ENCODE measurements around the gene PIK3C3.
"Not testable (repeated sequence)": the region's sequence is repeated elsewhere in the genome, so short reads cannot be mapped to it uniquely, and the experiment has no call there.

PIK3C3 gene

GRCh38 chr18:42068030-42068429, 113.0 kb downstream of the PIK3C3 start:
- no peak for DNase-seq (ENCODE audit: extremely low read depth in 1 of 2, low read depth in 1 of 2)

GRCh38 chr18:42069036-42069435, 114.0 kb downstream of the PIK3C3 start:
- no peak for DNase-seq (ENCODE audit: extremely low read depth in 1 of 2, low read depth in 1 of 2)

- DNase-seq (ENCODE audit: extremely low read depth in 1 of 2, low read depth in 1 of 2): no peak
Observed at GRCh38 chr18:42072407-42072806, 117.4 kb downstream of the PIK3C3 start.

GRCh38 chr18:42074704-42075103, 119.7 kb downstream of the PIK3C3 start:
- DNase-seq (ENCODE audit: extremely low read depth in 1 of 2, low read depth in 1 of 2): no peak

- no peak for DNase-seq (ENCODE audit: extremely low read depth in 1 of 2, low read depth in 1 of 2)
Observed at GRCh38 chr18:42078711-42079110, 123.7 kb downstream of the PIK3C3 start.

- DNase-seq (ENCODE audit: extremely low read depth in 1 of 2, low read depth in 1 of 2): no peak
Observed at GRCh38 chr18:42080340-42080739, 125.3 kb downstream of the PIK3C3 start.

- DNase-seq (ENCODE audit: extremely low read depth in 1 of 2, low read depth in 1 of 2): no peak
Observed at GRCh38 chr18:42082415-42083234, 127.6 kb downstream of the PIK3C3 start.

- no peak for DNase-seq (ENCODE audit: extremely low read depth in 1 of 2, low read depth in 1 of 2)
Observed at GRCh38 chr18:42086288-42086687, 131.3 kb downstream of the PIK3C3 start.

GRCh38 chr18:42087235-42087634, 132.2 kb downstream of the PIK3C3 start:
- no peak for DNase-seq (ENCODE audit: extremely low read depth in 1 of 2, low read depth in 1 of 2)

- DNase-seq (ENCODE audit: extremely low read depth in 1 of 2, low read depth in 1 of 2): no peak
Observed at GRCh38 chr18:42087876-42088275, 132.8 kb downstream of the PIK3C3 start.

GRCh38 chr18:42092848-42093247, 137.8 kb downstream of the PIK3C3 start:
- DNase-seq (ENCODE audit: extremely low read depth in 1 of 2, low read depth in 1 of 2): no peak

GRCh38 chr18:42094875-42095274, 139.8 kb downstream of the PIK3C3 start:
- no peak for DNase-seq (ENCODE audit: extremely low read depth in 1 of 2, low read depth in 1 of 2)

GRCh38 chr18:42095732-42096377, 140.8 kb downstream of the PIK3C3 start:
- DNase-seq (ENCODE audit: extremely low read depth in 1 of 2, low read depth in 1 of 2): no peak

- DNase-seq (ENCODE audit: extremely low read depth in 1 of 2, low read depth in 1 of 2): no peak
Observed at GRCh38 chr18:42100248-42100647, 145.2 kb downstream of the PIK3C3 start.

GRCh38 chr18:42100911-42101310, 145.9 kb downstream of the PIK3C3 start:
- no peak for DNase-seq (ENCODE audit: extremely low read depth in 1 of 2, low read depth in 1 of 2)

GRCh38 chr18:42105394-42105793, 150.4 kb downstream of the PIK3C3 start:
- no peak for DNase-seq (ENCODE audit: extremely low read depth in 1 of 2, low read depth in 1 of 2)

- no peak for DNase-seq (ENCODE audit: extremely low read depth in 1 of 2, low read depth in 1 of 2)
Observed at GRCh38 chr18:42106784-42107183, 151.8 kb downstream of the PIK3C3 start.

- DNase-seq (ENCODE audit: extremely low read depth in 1 of 2, low read depth in 1 of 2): no peak
Observed at GRCh38 chr18:42107287-42107686, 152.3 kb downstream of the PIK3C3 start.

- no peak for DNase-seq (ENCODE audit: extremely low read depth in 1 of 2, low read depth in 1 of 2)
Observed at GRCh38 chr18:42107691-42108450, 152.8 kb downstream of the PIK3C3 start.

- DNase-seq (ENCODE audit: extremely low read depth in 1 of 2, low read depth in 1 of 2): not testable (repeated sequence)
Observed at GRCh38 chr18:42112147-42112546, 157.1 kb downstream of the PIK3C3 start.

GRCh38 chr18:42112657-42113420, 157.8 kb downstream of the PIK3C3 start:
- no peak for DNase-seq (ENCODE audit: extremely low read depth in 1 of 2, low read depth in 1 of 2)

All from activated CD8-positive, alpha-beta memory T cell treated with anti-CD3 and anti-CD28 coated beads for 1 hour (primary cell).